HG02885 (cell line): ENCODE data around the gene ANGPTL5.
"Not testable (repeated sequence)": the region's sequence is repeated elsewhere in the genome, so short reads cannot be mapped to it uniquely, and the experiment has no call there.

Experiments
- ATAC-seq: cut with Tn5 transposase; IDR thresholded peaks from one replicate; pipeline ENCODE4 v1.9.1; 2021; ENCODE audit warnings: mild to moderate bottlenecking; ENCODE audit not compliant: unreplicated experiment, poor library complexity

ANGPTL5 gene

DNA sequence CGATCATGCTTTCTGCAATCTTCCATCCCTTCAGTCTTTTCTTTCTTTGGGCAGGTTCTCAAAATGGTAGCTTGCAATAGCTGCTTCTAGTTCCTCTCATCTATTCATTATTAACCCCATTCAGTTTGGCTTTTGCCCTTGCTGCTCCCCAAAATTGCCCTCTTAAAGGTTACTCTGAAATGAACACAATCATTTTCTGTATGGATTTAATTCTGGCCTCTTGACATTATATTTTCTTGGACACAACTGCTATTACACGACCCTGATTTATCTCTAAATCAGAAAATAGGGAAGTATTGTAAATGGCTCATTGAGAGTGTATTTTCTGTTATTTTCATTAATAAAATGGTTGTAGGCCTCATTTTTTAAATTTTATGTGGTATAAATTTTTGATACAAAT is at the start of gene ANGPTL5:
Gene ANGPTL5, minus strand, starts transcription at position 101 of the 400 bp plus-strand sequence. CDS start 8,613 bp downstream, outside the sequence.
- ATAC-seq = no peak

DNA sequence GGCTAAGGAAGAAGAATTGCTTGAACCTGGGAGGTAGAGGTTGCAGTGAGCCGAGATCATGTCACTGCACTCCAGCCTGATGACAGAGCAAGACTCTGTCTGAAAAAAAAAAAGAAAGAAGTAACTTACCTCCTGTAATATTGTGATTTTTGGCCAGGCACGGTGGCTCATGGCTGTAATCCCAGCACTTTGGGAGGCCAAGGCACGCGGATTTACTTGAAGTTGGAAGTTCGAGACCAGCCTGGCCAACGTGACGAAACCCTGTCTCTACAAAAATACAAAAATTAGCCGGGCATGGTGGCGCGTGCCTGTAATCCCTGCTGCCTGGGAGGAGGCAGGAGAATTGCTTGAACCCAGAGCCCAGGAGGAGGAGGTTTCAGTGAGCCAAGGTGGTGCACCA is 47.9 kb upstream of the ANGPTL5 start:
- ATAC-seq = not testable (repeated sequence)

DNA sequence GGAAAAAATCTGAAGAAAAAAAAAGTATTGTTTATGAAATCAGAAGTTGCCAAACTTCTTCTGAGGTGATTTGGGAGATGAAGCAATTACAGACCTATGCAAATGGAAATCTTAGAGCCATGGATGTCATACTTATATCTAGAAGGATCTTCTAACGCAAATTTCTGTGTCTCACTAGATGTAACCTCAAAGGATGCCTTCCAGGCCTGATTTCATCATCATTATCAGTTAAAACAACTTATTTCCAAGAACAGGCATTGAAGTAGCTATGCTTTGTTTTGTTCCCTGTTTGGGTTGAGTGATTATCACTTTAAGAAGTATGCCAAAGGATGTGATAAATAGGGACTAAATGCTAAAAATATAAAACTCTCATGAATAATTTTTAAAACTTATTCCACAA is 43.9 kb upstream of the ANGPTL5 start:
- no peak for ATAC-seq

DNA sequence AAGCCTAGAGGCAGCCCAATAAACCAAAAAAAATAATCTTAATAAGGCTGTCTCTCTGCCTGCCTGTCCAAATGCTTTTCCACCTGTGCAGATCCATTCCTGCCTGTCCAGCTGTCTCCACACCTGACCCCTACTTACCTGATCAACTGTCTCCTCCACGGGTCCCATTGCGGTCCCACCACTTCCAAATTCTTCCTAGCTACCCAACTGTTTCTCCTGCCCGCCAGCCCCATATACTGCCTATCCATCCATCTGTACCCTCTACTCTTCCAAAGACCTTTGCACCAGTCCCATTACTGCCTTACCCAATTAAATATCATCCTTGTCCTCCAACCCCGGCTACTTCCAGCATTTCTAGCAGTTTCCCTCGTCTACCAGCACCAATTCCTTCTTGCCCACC is 39.4 kb upstream of the ANGPTL5 start:
- ATAC-seq = no peak

DNA sequence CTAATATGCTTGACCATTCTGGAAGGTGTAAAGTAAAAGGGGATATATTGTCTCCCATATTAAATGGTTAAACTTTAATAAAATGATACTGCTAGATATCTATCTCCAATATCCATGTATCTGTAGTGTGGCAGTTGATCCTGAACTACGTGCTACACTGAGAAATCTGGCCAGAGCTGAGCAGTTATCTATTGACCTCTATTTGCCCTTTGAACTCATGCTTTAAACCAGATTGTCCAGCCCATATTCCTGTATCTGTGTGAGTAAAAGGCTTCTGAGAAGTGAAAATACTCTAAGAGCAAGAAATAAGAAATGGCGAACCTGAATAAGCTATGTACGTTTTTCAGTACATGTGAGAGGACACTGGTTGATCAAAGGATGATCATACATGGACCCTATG is 39.0 kb upstream of the ANGPTL5 start:
- no peak for ATAC-seq

DNA sequence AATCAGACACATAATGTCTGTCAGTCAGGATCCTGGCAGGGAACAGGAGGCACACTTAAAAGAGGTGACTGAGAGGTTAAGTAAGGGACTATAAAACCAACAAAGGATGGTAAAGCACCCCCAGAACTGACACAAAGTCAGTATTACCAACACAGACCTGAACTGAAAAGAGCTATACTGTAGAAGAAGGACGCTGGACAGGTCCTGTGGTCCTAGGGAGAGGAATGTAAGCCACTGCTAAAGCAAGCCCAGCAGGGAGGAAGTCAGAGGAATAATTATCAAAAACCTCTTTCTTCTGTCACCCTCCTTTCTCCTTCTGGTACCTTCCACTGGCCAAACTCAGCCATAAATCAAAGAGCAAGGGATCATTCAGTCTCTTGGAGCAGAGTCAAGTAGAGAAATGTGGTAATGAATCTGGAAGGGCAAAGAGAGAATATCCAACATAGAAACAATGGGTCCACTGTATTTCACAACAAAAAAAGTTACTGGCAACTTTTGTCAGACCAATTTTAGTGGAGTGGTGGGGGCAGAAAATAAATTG is 33.4 kb upstream of the ANGPTL5 start:
- no peak for ATAC-seq

DNA sequence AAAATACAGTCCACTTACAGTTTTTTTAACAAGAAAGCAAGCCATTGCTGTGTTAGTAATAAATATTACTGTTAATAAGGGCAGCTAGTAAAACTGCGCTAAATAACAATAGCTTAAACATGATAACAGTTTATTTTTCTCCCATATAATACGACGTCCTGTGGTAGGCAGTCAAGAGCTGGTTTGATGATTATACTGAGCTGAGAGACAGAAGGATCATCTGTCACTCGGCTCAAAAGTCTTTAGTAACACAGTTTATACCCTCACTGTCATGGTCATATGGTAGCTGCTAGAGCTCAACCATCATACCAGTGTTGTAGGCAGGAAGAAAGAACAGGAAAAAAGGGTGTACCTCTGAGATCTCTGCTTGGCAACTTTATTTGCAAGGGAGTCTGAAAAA is 29.1 kb upstream of the ANGPTL5 start:
- no peak for ATAC-seq

DNA sequence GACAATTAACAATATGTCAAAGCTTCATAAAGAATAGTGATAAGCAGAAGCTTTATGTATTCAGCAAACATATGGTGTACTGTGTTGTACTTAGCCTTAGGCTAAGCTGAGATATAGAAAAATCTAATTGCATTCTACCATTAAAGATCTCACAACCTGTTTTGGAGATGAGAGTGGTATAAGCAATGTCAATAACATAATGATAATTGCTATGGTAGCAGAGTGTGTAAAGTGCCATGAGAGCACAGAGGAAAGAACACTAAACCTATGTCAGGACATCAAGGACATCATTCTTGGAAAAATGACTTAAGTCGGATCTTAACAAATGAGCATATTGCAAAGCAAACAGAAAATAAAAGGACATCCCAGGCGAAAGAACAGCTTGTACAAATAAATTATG is 28.6 kb upstream of the ANGPTL5 start:
- ATAC-seq = no peak

DNA sequence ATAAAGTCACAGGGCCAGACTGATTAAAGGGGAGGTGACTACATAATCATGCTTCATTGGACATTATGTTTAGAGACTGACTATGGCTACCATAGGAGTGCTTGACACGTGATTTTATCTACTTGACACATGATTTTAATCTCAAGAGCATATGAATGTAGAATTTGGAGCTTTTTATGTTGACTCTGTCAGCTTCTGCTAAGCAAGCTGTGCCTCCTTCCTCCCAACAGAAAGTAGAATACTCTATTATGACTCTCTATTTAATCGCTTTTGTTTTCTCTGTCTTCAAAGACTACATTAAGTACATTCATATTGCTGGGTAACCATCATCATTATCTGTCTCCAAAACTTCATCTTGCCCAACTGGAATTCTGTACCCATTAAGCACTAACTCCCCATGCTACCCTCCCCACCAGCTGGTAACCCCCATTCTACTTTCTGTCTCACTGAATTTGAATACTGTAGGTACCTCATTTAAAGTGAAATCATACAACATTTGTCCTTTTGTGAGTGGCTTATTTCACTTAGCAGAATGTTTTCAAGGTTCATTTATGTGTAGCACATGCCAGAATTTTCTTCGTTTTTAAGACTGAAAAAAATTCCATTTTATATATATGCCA is 24.7 kb upstream of the ANGPTL5 start:
- ATAC-seq = no peak

DNA sequence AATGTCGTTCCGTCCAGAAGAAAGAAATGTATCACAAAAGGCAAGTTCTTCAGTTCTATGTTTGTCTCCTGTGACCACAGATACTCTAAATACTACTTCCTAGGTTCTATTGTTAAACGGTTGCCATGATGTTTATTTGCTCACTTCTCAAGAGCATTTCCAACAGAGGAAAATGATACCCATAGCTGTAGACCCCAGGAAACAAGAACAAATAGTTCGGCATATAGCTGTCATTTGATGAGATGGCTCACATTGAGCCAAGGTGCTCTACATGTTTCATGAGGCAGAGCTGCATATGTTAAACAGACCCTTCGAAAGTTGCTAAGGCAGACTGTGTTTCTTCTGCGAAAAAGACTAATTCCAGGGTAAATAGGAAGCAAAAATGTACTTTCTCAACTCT is 15.4 kb upstream of the ANGPTL5 start:
- ATAC-seq = no peak

DNA sequence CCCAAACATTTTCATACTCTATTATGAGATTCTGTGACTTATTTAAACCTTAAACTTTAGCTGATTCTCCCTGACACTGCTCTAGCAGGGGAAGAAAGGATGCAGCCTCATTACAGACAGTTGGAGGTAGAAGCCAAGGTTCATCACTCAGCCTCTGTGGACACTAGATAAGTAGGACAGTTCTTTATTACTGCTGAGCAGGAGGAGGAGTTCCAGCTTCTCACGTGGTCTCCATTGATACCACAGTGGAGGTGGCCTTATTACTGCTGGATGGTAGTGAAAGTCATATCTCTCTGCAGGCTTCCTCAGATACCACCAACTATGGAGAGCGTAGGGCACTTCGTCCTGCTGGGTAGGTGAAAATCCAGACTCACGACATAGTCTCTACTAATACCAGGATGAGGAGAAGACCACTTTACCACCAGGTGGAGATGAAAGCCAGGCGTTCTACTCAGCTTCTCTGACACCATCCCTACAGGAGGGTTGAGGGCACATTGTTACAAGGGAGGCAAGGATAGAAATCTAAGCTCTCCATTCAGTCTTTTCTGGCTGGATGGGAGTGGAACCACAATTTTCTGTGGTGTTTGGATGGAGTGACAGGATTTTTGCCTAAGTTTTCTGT is 13.1 kb upstream of the ANGPTL5 start:
- ATAC-seq = no peak

DNA sequence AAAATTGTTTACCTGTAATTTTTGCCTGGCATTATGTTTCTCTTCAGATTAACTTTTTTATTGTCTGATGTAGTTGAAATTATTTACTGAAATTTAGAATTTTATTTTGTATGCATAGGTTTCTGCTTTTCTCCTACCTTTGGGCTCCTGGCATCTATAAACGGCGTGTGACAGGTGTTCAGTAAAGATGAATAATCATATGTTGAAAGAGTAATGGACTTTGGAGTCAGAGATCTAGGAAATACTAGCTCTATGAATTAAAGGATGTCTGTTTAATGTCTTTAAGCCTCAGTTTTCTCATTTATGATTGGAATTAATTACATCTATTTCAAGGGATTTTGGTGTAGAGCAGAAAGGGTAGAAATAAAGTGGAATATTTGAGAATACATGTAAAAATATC is 7.2 kb upstream of the ANGPTL5 start:
- ATAC-seq = no peak

DNA sequence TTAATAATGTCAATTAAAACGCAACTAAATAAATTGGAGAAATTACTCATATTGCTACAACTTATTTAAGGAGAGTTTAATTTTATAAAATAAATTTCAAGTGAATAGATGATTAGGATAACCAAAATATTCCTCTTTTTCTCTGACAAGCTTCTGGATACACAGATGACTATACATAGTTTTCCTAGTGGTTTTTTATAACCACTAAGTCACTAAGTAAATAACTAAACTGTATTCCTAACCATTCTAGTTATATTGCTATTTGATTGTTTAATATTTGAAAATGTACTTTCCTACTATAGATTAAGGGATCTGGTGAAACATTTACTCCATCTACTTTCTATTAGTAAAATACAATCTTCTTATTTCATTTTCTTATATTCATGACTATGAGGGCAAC is 4.7 kb upstream of the ANGPTL5 start:
- no peak for ATAC-seq

DNA sequence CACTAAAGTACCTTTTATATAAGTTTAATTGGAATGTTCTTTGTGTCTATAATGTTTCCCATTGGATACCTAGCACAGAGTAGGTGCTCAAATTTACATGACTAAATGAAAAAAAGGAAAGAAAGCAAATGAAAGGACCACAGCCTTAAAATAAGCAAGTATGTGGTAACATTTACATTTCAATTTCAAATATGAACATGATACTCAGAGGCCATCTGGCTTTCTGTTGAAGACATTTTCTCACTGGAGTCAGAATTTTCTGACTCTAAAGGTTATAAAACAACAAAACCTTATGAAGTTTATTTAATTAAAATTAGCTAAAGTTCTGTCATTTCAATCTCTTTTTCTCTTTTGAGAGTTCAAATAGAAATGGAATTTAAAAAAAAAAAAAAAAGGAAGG is 904 bp upstream of the ANGPTL5 start:
- ATAC-seq = no peak

DNA sequence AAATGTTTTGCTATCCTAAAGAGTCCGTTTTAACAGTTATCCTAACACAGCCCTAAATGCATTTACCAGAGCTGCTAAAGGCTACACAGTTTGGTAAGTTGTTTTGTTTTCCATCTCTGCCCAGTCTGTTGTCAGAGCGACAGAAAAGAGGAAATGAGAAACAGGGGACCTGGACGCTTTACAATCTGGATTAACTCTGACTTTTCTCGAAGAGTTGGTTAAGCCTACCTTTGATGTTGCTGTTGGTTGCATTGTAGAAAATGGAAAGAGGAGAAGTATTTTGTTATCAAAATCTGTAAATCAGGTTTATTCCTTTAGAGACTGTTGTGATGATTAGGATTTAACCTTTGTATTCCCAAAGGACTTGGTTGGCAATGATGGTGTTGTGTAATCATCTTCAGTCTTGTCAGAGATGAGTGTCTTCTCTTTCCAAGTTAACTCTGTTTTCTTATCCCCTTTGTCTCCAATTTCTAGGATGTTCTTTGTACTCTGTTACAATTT is 481 bp downstream of the ANGPTL5 start:
- ATAC-seq = peak; percentile 39

DNA sequence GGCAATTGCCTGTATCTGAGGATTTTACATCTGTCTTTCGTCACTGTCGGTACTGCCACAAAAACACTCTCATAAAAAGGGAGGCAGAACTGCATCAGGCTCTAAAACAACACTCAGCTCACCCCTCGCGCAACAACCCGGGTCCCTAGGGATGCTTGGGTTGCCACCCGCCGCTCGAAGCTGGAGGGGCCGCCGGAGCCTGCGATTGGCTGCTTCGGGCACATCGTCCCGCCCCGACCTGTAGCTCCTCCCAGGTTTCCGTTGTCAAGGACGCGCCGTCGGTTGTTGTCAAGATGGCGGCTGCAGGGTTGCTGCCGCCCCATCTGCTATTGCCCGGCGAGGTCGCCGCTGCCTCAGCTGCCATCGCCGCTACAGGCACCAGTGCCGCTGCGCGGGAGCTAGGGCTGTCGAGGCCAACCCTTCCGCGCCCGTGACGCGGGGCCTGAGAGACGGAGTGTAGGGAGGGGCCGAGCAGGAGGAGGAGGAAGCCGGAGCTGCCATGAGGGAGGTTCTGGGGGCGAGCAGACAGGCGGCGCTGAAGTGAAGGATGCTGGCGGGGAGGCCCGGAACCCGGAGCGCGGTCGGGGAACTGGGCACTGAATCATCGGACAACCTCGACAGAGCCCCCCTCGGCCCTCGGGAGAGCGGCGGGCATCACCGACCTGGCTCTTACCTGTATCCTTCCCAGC is 1.4 kb downstream of the ANGPTL5 start, which contains the start of gene CEP126:
Gene CEP126, plus strand, starts transcription at position 273 of the 689 bp plus-strand sequence. Its CDS starts 275 bp downstream, at position 548.
- peak; percentile 100 for ATAC-seq

DNA sequence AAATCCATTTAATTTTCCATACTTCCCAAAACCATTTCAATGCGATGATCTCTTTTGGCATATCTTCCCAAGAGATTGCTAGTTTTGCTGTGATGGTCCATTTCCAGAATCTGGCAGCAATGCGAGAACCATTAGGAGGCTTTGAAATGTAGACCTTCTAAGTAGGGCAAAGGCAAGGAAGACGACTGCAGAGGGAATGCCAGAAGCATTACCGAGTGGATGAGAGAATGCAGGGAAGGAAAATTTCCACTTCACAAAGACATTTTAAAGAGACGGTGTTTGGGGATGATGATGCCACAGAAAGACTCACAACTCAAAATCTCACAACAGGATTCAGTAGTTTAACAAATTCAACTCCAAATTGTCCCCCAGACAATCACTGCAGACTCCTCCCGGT is 2.0 kb downstream of the ANGPTL5 start:
- no peak for ATAC-seq

DNA sequence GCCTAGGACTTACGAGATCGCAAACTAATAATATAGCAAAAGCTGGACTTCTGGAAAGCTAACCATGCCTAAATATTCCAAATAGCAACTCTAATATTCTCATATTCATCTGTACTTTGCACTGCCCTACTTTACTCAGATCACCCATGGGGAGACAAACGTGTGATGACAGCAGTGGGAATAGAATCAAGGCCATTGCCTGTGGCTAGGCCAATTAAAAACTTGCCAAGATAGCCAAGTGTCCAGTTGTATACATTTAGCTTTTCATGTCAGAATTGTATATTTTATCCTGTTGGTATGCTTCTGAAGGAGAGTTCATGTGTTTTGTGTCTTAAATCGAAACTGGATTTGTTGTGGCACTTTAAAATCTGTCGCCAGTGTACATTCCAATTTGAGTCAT is 2.7 kb downstream of the ANGPTL5 start:
- ATAC-seq = no peak

DNA sequence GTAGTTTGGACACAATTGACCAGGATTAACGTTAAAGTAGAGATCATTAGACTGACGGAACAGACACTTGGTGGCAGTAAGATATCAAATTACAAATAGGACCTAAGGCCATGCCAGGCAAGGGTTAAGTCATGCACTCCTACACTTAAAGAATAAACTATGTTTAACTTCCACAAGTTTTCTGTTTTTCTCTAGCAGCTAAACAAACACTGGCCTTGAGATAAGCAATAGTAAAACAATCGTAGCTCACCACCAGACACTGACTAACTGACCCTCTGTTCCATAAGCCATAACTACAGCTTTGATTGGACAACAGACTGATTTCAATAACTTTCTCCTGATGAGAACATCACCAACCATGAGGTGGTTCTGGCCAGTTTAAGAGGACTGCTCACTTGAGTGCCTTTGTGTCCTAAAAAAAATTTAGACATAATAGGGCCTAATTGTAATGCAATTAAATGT is 3.5 kb downstream of the ANGPTL5 start:
- ATAC-seq = no peak

DNA sequence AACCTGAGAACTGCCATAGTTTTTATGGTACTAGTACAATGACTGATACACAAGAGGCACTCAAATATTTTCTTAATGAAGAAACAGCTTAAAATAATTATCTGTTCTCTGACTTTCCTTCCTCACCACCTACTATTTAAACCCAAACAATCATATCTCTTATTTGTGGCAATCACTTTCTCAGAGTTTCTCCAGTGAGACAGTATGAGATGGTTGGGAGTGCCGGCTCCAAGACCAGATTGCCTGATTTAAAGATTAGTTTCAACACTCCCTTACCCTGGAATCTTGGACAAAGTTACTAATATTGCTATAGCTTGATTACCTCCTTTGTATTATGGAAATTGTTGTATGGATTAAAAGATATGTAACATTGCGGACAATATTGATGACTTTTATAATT is 7.2 kb downstream of the ANGPTL5 start:
- no peak for ATAC-seq

DNA sequence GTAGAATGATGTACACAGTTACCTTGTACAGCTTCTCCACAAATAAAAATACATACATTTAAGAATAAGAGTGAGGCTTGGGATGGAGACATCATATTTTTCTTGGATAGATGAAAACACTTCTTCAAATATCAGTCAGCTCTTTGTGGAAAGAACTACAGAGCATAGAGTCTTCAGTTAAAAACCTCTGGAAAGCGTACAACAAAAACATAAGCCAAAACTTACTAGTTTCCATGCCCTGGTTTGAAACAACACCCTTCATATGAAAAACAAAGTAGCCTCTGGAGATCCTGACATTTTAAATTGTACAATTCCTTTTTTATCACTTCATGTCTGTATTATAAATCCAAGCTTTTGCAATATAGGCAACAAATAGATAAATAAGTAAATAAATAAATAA is 8.5 kb downstream of the ANGPTL5 start:
- ATAC-seq = no peak
